HG03095 (cell line): ENCODE measurements around the gene DPYSL3.
"Not testable (repeated sequence)": the region's sequence is repeated elsewhere in the genome, so short reads cannot be mapped to it uniquely, and the experiment has no call there.

Experiments
- ATAC-seq: cut with Tn5 transposase; IDR thresholded peaks from one replicate; pipeline ENCODE4 v1.9.1; 2021; ENCODE audit warnings: moderate library complexity; ENCODE audit not compliant: unreplicated experiment

Gene DPYSL3

GRCh38 chr5:147509710-147510651 lies at the start of gene DPYSL3:
DPYSL3 (minus strand) TSS chr5:147510068; CDS start chr5:147509858, 210 bp downstream.
- no peak for ATAC-seq

GRCh38 chr5:147558826-147559225 lies 49.0 kb upstream of the DPYSL3 start:
- no peak for ATAC-seq

GRCh38 chr5:147557876-147558745 lies 48.2 kb upstream of the DPYSL3 start:
- no peak for ATAC-seq

- ATAC-seq = no peak
Measured at GRCh38 chr5:147555176-147555575, 45.3 kb upstream of the DPYSL3 start.

DNA sequence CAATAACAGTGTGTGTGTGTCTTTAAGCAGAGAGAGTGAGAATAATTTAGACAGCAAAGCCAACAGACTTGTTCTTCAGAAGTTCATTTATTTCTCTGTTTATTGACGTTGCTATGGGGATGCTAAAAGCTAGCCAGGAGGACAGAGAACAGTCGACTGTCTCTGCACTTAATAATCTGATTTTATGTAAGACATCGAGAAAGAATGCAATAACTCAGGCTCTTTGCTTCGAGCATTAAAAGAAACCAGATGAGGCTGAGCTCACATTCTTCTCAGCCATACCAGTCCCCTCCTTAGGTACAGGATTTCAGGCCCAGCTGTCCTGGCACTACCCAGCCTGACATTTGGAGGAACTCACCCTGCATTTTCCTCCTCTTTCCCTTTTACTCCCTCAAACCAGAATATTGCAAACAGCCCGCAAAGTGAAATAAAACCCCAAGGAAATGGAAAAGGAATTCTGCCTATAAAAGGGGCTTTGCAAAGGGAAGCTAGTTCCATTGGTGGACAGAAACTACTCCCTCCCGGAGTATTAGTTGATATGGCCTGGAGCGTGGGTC lies 44.5 kb upstream of the DPYSL3 start:
- no peak for ATAC-seq

- not testable (repeated sequence) for ATAC-seq
Measured at GRCh38 chr5:147553817-147554216, 43.9 kb upstream of the DPYSL3 start.

DNA sequence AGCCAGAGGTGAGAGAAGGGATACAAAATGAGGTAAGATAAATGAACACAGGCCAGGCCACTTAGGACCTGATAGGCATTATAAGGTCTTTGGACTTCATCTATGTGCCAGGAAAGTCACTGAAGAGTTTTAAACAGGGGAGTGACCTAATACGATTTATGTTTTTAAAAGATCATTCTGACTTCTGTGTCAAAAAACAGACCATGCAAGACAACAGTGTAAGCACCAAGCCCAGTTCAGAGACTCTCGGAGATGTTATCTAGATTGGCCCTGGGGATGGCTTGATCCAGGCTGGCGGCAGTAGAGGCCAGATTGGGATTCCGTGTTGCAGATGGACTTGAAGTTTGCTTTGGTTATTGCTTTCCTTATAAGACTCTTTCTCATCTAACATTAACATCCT lies 43.0 kb upstream of the DPYSL3 start:
- ATAC-seq = no peak

GRCh38 chr5:147551677-147552076 lies 41.8 kb upstream of the DPYSL3 start:
- ATAC-seq = no peak

DNA sequence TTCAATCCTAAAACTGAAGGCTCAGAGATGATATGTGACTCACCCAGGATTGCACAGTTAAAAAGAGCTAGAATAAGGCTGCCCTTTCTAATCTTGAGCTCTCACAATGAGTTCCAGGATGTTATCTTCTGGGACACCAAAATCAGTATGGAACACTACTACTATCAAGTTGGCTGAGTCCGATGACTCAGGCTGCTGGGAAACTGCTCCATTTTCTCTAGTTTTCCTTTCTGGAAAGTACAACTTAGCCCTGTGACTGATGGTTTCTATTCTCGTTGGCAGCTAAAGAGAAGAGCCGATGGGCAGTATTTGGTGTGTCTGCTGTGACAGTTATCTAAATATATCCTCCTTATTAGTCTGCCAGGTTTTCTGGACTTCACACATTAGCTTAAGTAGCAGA lies 37.9 kb upstream of the DPYSL3 start:
- ATAC-seq = no peak

DNA sequence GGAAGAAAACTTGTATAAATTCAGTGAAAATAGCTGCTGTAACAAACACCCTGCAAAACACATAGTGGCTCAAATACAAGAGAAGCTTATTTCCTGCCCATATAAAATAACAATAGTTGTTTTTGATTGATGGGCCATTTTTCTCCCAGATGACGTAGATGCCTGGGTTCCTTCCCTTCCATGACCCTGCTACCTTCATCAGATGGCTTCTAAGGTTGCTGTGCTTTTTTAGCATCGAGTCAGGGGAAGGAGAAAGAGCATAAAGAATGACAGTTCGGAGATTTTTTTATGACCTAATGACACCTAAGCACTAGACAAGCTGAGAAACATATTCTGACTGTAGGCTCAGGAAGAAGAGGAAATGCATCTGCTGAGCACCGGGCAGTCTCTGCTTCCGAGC lies 34.7 kb upstream of the DPYSL3 start:
- ATAC-seq = no peak

DNA sequence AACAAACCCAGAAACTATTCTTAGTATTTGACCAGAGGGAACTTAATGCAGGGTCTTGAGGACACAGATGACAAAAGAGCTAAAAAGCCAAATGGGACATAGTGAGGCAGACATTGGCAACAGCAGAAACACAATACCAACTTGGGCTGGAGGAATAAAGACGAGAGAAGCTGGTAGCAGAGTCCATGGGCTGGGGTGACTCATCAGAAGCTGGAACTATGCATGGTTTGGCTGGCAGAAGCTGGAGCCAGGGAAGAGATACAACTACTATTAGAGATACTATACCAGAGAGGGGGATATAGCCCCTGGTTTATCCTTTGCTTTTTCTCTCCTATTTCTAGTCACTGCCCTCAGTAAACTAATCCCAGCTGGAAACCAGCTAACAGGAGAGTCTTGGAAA lies 29.2 kb upstream of the DPYSL3 start:
- no peak for ATAC-seq

DNA sequence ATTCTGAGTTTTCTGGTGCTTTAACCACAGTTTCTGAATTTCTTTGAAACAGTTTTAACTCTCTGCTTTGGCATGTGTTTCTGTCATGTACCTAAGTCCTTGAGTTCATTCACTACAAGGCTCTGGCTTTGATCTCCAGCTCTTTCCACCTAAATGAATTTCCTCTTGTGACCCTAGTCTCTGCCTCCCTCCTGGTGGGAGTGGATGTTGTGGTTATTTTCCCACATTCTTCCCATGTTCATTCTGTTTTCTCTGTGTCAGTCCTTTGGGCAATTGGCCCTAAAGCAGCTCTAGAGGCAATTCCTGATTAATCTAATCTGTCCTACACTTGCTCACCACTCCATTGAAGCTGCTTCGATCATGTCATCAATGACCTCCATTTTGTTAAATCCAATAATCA lies 28.4 kb upstream of the DPYSL3 start:
- no peak for ATAC-seq

DNA sequence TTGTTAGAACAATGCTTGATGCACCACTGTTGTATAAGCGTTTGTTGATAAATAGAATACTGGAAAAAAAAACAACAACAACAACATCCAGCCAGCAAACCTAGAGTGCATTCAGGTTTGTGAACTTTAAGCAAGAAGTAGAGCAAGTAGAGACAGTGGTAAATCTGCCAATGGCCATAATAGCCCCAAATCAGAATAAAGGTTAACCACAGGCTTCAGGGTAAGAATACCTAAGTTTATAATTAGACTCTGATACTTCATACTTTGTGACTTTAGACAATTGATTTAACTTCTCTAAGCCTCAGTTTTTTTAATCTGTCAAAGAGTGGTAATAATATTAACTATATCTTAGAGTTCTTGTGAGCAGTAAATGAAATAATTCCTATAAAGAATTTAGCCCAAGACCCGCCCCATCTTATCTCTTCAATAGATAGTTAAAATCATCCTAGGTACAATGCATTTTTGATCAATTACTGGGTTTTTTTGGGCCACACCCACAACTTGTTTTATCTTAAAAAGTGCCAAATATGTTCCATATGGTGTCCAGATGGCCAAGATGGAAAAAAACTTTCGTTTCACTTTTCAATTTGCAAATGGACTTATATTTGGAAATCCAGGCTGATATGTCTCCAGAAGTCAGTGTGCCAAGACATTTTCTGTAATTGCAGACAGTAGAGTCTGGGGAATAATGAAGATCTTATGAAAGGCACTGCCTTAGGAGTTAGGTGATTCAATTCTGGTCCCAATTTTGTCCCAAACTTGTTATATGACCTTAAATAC lies 24.5 kb upstream of the DPYSL3 start:
- ATAC-seq = no peak

- ATAC-seq = no peak
Measured at GRCh38 chr5:147532156-147532555, 22.3 kb upstream of the DPYSL3 start.

- no peak for ATAC-seq
Measured at GRCh38 chr5:147530530-147531389, 20.9 kb upstream of the DPYSL3 start.

- no peak for ATAC-seq
Measured at GRCh38 chr5:147523069-147523468, 13.2 kb upstream of the DPYSL3 start.

DNA sequence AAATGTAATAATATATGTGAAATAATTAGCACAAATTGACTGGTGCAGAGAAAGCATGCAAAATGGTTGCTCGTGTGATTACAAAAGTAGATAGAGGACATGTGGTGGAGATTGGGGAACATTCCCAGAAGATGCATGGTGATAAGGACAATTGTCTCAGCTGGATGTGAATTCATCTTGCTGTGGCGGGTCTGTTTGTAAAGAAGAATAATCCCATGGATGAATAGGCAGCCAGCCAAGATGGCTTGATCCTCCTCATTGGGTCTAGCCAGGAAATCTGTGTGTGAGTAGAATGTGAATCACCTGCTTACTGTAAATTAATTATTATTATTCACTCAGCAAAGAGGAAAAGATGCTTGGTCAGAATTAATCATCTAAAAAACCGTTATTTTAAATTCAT lies 12.6 kb upstream of the DPYSL3 start:
- ATAC-seq = no peak

- no peak for ATAC-seq
Measured at GRCh38 chr5:147520450-147520849, 10.6 kb upstream of the DPYSL3 start.

DNA sequence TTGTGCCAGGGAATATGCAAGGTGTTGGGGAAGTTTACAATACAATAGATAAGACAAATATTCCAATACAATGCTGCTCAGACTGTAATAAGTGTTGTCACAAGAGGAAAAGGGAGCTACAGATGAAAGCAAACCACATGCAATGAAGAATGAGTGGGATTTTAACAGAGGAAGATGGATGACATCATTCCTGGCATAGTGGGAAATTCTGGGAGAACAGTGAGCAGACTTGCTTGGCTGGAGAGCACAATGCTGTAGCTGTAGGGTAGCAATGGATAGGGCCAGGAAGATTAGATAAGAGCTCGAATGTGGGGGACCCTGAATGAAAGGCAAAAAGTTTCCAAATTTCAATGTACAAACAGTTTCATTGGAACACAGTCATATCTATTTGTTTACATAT lies 9.5 kb upstream of the DPYSL3 start:
- no peak for ATAC-seq

DNA sequence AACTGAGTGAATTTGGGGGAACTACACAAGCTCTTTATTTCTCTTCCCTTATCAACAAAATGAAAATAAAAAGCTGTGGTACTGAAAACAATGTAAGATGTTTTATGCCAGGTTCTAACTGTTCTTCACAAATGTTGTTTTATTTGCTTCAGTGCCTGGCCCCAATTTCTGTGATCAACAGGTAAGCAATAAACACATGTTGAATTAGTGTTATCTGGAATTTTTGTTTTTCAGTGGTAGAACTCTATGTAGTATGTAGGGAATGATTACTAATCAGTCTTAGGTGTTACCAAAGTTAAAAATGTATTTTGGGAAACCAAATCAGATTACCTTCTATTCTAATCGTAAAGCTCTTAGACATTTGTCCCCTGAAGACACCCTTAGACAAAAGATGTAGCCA lies 7.5 kb upstream of the DPYSL3 start:
- no peak for ATAC-seq
